NCI-H2029 (cell line): Measurements from ENCODE around the gene CHP1.
"Not testable (repeated sequence)": the region's sequence is repeated elsewhere in the genome, so short reads cannot be mapped to it uniquely, and the experiment has no call there.

Source experiments
- DNase-seq: peaks from one replicate; lab custom pipeline; 2025; lab: John Stamatoyannopoulos, UW

CHP1 gene

GRCh38 chr15:41256577-41257038, 25.5 kb downstream of the CHP1 start:
- DNase-seq: no peak

DNA sequence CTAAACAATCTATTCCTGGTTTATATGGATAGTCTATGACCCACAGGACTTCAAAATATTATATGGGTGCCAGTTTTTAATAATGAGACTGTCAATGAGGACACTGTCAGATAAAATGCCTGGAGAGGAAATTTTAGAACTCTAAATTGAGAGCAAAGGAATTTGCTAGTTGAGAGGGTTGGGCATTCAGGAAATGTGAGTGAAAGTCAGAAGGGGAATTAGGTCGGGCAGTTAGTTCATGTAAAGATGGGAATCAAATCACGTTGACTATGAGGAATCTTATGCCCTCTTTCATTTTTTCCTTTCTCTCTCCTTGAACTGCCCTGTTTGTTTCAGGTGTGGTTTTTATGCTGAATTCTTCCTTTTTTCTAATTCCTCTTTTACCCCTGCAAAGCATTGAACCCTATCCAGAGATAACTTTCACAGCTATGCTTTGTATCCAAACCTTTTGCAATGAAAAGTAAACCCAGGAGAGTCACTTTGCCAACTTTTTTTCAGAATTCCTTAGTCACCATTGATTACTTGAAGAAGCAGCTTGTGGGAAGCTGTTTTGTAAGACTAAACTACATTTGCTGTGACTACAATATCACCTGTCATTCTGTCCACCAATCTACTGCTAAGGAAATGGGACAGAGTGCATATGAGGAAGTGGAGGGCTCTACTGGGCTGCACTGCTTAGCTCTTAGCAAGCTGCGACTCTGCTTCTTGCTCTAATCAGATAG, 27.8 kb downstream of the CHP1 start:
- no peak for DNase-seq

GRCh38 chr15:41259546-41260189, 28.6 kb downstream of the CHP1 start:
- DNase-seq: no peak

DNA sequence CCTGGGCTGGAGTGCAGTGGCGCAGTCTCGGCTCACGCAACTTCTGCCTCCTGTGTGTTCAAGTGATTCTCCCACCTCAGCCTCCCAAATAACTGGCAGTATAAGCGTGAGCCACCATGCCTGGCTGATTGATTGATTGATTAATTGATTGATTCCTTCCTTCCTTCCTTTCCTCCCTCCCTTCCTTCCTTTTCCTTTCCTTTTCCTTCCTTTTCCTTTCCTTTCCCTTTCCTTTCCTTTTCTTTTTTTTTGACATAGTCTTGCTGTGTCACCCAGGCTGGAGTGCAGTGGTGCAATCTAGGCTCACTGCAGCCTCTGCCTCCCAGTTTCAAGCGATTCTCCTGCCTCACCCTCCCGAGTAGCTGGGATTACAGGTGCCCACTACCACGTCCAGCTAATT, 29.9 kb downstream of the CHP1 start:
- not testable (repeated sequence) for DNase-seq

- DNase-seq: no peak
Observed at GRCh38 chr15:41262571-41262970, 31.5 kb downstream of the CHP1 start.

GRCh38 chr15:41263891-41264351, 32.9 kb downstream of the CHP1 start:
- DNase-seq: no peak

- no peak for DNase-seq
Observed at GRCh38 chr15:41269887-41270286, 38.8 kb downstream of the CHP1 start.

GRCh38 chr15:41276831-41277230, 45.8 kb downstream of the CHP1 start:
- DNase-seq: no peak

DNA sequence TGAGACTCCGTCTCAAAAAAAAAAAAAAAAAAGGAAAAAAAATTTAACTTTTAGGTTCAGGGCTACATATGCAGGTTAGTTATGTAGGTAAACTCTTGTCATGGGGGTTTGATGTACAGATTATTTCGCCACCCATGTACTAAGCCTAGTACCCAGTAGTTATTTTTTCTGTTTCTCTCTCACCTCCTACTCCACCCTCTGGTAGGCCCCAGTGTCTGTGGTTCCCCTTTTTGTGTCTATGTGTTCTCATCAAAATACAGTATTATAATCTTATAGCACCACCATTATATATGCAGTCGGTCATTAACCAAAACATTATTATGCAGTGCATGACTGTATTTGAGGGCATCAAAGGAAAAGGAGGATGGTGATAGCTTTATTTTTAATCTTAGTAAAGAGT, 47.3 kb downstream of the CHP1 start:
- DNase-seq: no peak

- no peak for DNase-seq
Observed at GRCh38 chr15:41279535-41280283, 48.6 kb downstream of the CHP1 start.

DNA sequence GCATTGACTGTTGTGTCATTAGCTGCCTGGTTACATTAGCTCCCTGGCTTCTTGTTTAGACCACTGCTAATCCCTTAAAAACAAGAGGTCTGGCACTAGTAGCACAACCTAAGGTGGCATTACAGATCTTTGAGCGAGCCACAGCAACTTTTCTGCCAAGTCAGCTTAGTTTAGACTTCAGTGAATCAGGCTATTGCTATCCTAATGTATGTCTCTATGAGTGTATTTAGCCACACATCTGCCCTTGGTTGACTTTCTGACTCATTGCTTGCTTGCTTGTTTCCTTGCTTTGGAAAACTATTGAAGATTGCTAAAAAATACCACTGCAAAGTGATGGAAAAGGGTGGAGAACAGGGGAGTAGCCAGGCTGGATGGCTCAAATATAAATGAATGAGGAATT, 50.2 kb downstream of the CHP1 start:
- no peak for DNase-seq

- DNase-seq: not testable (repeated sequence)
Observed at GRCh38 chr15:41282436-41282835, 51.4 kb downstream of the CHP1 start.

- not testable (repeated sequence) for DNase-seq
Observed at GRCh38 chr15:41282980-41283652, 52.0 kb downstream of the CHP1 start.

GRCh38 chr15:41283653-41284426, 52.8 kb downstream of the CHP1 start:
- peak; percentile 89 for DNase-seq

- DNase-seq: no peak
Observed at GRCh38 chr15:41284427-41285177, 53.5 kb downstream of the CHP1 start.

GRCh38 chr15:41285285-41285684, 54.2 kb downstream of the CHP1 start:
- no peak for DNase-seq

GRCh38 chr15:41286665-41287333, 55.7 kb downstream of the CHP1 start:
- DNase-seq: no peak

- no peak for DNase-seq
Observed at GRCh38 chr15:41288464-41288863, 57.4 kb downstream of the CHP1 start.

- no peak for DNase-seq
Observed at GRCh38 chr15:41289953-41290352, 58.9 kb downstream of the CHP1 start.

- no peak for DNase-seq
Observed at GRCh38 chr15:41291065-41291631, 60.1 kb downstream of the CHP1 start.
